Measurements from ENCODE around the gene EHMT1. TPM values are rescaled to one million over a fixed set of nuclear protein-coding genes. Genes with fewer than 3 reads are reported as not detected.

Gene EHMT1
- polyA plus RNA-seq, 1 of the 3 experiments (the other 2 are of a cell fraction), result 39.5 TPM

GRCh38 chr9:137683262-137683864, 64.6 kb downstream of the EHMT1 start:
- H3K9me3 ChIP-seq, result no peaks in the 10 kb centered on the region

More at GRCh38 chr9:137683262-137683864, 64.6 kb downstream of the EHMT1 start:
- peaks cover 5 to 6% of the 10 kb centered on the region in 2 experiments; a peak in 1 of 4 replicates for H3K4me1 ChIP-seq (ENCODE audit: control insufficient read depth in 1 of 2, insufficient read depth in 2 of 2, low read depth in 1 of 2, low read length in 1 of 2)
- peaks cover 2 to 5% of the 10 kb centered on the region in 2 experiments for H3K36me3 ChIP-seq (replicated peaks in 1 of 2; ENCODE audit: control insufficient read depth in 1 of 2, insufficient read depth in 2 of 2, low read length in 1 of 2)
- H3K27me3 ChIP-seq (ENCODE audit: insufficient read depth), result no peaks in the 10 kb centered on the region
- H3F3A ChIP-seq (replicated peaks; ENCODE audit: insufficient read depth), result no peaks in the 10 kb centered on the region
- no peak overlapping the region for H3K27ac ChIP-seq (ENCODE audit: low read depth in 2 of 2, low read length in 1 of 2)
- no peak for DNase-seq
- H3K4me2 ChIP-seq, result no peak overlapping the region
- POLR2A ChIA-PET, result no interaction called here
- H3K9me2 ChIP-seq, result no peaks in the 10 kb centered on the region
- no peak overlapping the region for H3K4me3 ChIP-seq (ENCODE audit: low read depth in 2 of 2, low read length in 1 of 2)
- H3K9ac ChIP-seq, result no peak overlapping the region
- peaks cover 100% of the 10 kb centered on the region for H3K79me2 ChIP-seq (ENCODE audit: insufficient read depth)
- TF ChIP-seq SIN3A (IDR thresholded peaks at IDR 0.05; ENCODE audit: borderline replicate concordance, low read depth, low read length) (no peak), ELF1 (IDR thresholded peaks at IDR 0.05) (no peak), USF2 (IDR thresholded peaks at IDR 0.05; ENCODE audit: borderline replicate concordance, low read depth, low read length) (no peak), FOXM1 (IDR thresholded peaks at IDR 0.05; ENCODE audit: low read depth) (no peak), POLR2AphosphoS5 (IDR thresholded peaks at IDR 0.05; ENCODE audit: low read depth, low read length) (no peak), SMC3 (IDR thresholded peaks at IDR 0.05; ENCODE audit: low read depth, low read length) (no peak), REST (IDR thresholded peaks at IDR 0.05; ENCODE audit: low read depth, low read length) (no peak), TCF12 (IDR thresholded peaks at IDR 0.05) (no peak), FOXJ3 (CRISPR knock-in tag; IDR thresholded peaks at IDR 0.05) (no peak), NRF1 (IDR thresholded peaks at IDR 0.05; ENCODE audit: low read depth, low read length) (no peak)
- H2AFZ ChIP-seq (ENCODE audit: low read depth), result no peak overlapping the region
- peaks cover 89% of the 10 kb centered on the region for H4K20me1 ChIP-seq (ENCODE audit: insufficient read depth)
- CTCF ChIA-PET, result interaction anchor here (1.0 to 3.6 kb wide), 5 partner anchors 9 to 18 kb away, joined by 3 to 14 read pairs (median 3); no protein-coding TSS in a partner anchor
- 81% methylated on average over 6 of the region's 6 CpGs for WGBS (ENCODE audit: low lambda C conversion rate)
